Stimulated activated CD4-positive, alpha-beta T cell treated with anti-CD3 and anti-CD28 coated beads, Interleukin-4, amount 100 ng/mL, for 24 hours (primary cell): ENCODE results near the gene CDH26.

Source experiments
- DNase-seq: peaks from one replicate; pipeline ENCODE4 v3.0.0-alpha.2; 2020

The CDH26 gene

GRCh38 chr20:59988141-59988540 lies 29.9 kb downstream of the CDH26 start:
- no peak for DNase-seq

GRCh38 chr20:59992526-59993084 lies 34.4 kb downstream of the CDH26 start:
- DNase-seq, result no peak

- DNase-seq, result no peak
These were observed 35.7 kb downstream of the CDH26 start for GRCh38 chr20:59993736-59994430.

- DNase-seq, result no peak
These were observed 36.5 kb downstream of the CDH26 start for GRCh38 chr20:59994697-59995122.

- DNase-seq, result no peak
These were observed 37.9 kb downstream of the CDH26 start for GRCh38 chr20:59996108-59996507.

GRCh38 chr20:59997896-59998295 lies 39.7 kb downstream of the CDH26 start:
- no peak for DNase-seq

GRCh38 chr20:59999502-59999901 lies 41.3 kb downstream of the CDH26 start:
- no peak for DNase-seq

- no peak for DNase-seq
These were observed 42.2 kb downstream of the CDH26 start for GRCh38 chr20:60000271-60001042.

- DNase-seq, result no peak
These were observed 42.9 kb downstream of the CDH26 start for GRCh38 chr20:60001108-60001507.

GRCh38 chr20:60003776-60004175 lies 45.6 kb downstream of the CDH26 start:
- DNase-seq, result no peak

- DNase-seq, result no peak
These were observed 48.0 kb downstream of the CDH26 start for GRCh38 chr20:60006261-60006660.

GRCh38 chr20:60007464-60007863 lies 49.2 kb downstream of the CDH26 start:
- DNase-seq, result no peak

- no peak for DNase-seq
These were observed 50.0 kb downstream of the CDH26 start for GRCh38 chr20:60008130-60008808.

- DNase-seq, result no peak
These were observed 51.1 kb downstream of the CDH26 start for GRCh38 chr20:60009318-60009717.

- DNase-seq, result no peak
These were observed 51.8 kb downstream of the CDH26 start for GRCh38 chr20:60009826-60010616.

GRCh38 chr20:60010689-60011458 lies 52.7 kb downstream of the CDH26 start:
- DNase-seq, result no peak

- DNase-seq, result no peak
These were observed 53.6 kb downstream of the CDH26 start for GRCh38 chr20:60011512-60012507.

- DNase-seq, result no peak
These were observed 55.3 kb downstream of the CDH26 start for GRCh38 chr20:60013296-60014139.

- no peak for DNase-seq
These were observed 58.2 kb downstream of the CDH26 start for GRCh38 chr20:60016406-60016805.

- no peak for DNase-seq
These were observed 62.0 kb downstream of the CDH26 start for GRCh38 chr20:60020251-60020650.
